ENCODE results near the gene AP1M1.
A peak's percentile ranks its signal among the peaks of the same experiment; 100 is the strongest.

Gene AP1M1

DNA sequence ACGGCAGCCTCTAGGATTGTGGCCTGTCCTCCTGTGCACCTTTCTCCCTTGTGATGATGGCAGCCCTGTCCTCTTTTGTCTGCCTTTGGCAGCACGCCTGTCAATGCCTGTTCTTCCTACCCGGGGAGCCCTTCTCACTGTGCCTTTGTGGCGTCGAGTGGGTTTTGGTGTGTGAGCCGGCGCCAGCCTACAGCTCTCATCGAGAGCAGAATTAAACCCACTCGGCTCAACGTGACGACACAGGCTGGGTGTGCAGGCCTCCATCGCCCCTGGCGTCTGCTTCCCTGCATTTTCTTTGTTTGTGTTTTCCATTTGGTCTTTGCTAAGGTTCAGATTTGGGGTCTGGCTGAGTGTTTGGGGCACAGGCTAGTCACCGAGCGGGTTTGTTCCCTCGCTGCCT, 34.4 kb downstream of the AP1M1 start:
- DNase-seq (no peak), ATAC-seq (no peak)

- DNase-seq (no peak), ATAC-seq (no peak)
Observed at GRCh38 chr19:16232568-16232967, 34.9 kb downstream of the AP1M1 start.

- no peak for DNase-seq
- no peak for ATAC-seq
Observed at GRCh38 chr19:16233081-16233776, 35.5 kb downstream of the AP1M1 start.

- no peak for ATAC-seq
- DNase-seq, result no peak
Observed at GRCh38 chr19:16233836-16234551, 36.3 kb downstream of the AP1M1 start.

DNA sequence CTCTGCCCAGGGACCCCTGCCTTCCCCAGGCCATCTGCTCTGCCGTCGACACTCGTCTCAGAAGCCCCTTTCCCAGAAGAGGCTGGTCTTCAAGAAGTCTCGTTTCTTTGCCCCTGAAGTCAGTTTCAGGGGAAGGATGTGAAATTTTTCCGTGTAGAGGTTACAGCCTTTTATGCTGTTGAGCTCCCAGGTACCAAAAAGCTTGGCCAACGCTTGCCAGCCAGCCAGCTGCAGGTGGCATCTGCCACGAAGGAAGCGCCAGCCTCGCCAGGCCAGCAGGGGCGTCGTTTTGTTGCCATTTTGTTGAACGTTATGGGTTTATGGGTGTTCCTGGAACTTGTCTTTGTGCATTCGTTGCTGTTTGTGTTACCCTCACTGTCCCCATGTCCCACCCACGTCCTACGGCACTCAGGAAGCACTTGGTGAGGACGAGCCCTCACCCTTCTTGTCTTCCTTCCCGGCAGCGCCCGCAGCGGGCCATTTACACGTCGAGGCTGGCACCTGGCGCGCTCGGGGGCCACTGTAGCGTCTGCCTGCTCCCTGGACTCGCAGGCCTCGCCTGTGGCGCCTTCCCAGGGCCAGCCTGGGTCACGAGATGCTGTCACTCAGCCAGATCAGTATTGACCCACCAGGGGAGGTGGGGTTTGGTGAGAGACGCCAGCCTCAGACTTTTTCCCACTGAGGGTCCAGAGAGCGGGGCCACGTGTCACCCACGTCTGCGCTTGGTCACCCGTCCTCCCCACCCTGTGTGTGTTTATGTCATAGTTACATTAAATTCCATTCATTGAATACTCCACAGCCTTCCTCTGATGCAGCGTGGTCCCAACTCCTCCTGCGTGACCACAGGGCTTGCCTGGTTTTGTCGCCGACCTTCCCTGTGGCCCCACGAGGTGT, 37.1 kb downstream of the AP1M1 start:
- DNase-seq, result no peak
- ATAC-seq, result no peak

DNA sequence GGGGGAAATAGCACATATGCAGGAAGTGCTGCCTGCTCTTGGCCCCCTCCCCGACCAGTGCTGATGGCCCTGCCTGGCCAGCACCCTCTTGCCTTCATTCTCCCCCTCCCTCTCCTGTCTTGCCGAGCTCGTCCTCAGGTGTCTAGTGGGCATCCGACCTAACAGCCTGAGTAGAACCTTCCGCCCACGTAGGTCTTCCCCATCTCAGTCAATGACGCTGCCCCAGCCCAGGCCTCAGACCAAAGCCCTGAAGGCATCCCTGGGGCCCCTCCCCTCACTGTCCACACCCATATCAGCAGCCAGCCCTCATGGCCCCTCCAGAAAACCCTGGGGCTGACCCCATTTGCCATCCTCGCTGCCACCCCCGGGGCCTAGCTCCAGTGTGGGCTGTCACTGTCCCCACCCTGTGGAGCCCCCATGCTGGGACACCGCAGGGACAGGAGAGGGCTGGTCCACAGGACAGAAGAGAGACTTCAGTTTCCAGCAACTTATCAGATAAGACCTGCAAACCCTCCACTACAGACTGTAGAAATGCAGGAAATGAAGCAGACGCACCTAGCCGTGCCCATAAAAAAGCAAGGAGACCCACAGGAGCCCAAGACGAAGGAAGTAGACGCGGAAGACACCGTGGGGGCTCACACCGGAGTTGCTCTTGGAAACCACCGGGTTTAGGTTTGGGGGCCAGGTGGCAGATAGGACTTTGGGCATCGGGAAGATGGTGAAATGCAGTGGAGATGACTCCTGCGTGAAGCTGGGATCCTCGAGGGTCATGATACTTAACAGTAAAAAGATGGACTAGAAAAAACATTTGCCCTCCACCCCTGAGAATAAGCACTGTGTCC, 38.3 kb downstream of the AP1M1 start:
- ATAC-seq (no peak), DNase-seq (peak; percentile 2)

GRCh38 chr19:16244091-16244490, 46.4 kb downstream of the AP1M1 start:
- no peak for DNase-seq

DNA sequence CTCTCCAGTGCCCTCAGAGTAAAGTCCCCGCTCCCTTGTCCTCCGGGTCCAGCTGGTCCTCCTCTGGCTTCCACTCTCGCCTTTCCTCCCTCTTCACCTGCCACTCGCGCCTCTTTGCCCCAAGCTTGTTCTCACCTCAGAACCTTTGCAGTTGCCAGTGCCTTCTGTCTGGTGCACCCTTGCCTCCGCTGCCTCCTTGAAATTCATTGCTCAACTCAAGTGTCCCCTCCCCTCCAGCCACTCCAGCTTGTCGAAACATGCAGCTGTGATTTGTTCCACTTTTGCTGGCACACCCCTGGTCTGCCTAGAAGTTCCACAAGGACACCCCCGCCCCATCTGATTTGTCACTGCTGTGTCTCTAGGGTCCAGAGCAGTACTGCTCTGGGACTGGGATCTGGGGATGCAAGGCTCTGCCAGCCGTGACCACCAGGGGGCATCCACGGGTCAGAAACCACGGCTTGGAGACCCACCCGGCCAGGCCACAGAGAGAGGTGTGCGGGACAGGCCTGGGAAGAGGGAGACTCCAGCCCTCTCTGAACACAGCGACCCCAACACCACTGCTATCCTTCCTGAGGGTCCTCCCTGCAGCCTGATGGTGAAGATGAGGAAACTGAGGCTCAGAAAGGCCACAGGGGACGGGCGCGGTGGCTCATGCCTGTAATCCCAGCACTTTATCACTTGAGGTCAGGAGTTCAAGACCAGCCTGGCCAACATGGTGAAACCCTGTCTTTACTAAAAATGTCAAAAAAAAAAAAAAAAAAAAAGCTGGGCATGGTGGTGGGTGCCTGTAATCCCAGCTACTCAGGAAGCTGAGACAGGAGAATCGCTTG, 49.9 kb downstream of the AP1M1 start:
- peak; percentile 91 for DNase-seq
- ATAC-seq, result peak; percentile 96

More at GRCh38 chr19:16244091-16244490, 46.4 kb downstream of the AP1M1 start:
- ATAC-seq, result no peak

GRCh38 chr19:16248380-16249023, 50.8 kb downstream of the AP1M1 start:
- no peak for ATAC-seq
- no peak for DNase-seq

DNA sequence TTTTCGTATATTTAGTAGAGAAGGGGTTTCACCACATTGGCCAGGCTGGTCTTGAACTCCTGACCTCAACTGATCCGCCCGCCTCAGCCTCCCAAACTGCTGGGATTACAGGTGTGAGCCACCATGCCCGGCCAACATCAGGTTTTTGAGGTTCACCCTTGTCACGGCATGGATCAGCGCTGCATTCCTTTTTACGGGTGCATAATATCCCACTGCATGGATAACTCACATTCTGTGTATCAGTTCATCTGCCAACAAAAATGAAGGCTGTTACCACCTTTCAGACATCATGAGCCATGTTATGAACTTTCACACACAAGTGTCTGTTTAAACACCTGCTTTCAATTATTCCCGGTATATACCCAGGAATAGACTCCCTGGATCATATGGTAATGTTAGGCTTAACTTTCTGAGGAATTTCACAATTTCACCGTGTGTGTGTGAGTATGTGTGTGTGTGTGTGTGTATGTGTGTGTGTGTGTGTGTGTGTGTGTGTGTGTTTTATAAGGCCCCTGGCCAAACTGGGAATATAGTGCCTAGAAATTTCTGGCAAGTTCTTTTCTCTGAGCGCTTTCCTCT, 52.2 kb downstream of the AP1M1 start:
- DNase-seq (no peak), ATAC-seq (no peak)

GRCh38 chr19:16252459-16253205, 54.9 kb downstream of the AP1M1 start:
- ATAC-seq, result no peak
- no peak for DNase-seq

GRCh38 chr19:16254851-16255408, 57.2 kb downstream of the AP1M1 start:
- ATAC-seq, result no peak
- DNase-seq, result no peak

GRCh38 chr19:16257509-16258002, 59.8 kb downstream of the AP1M1 start:
- DNase-seq (no peak), ATAC-seq (no peak)

DNA sequence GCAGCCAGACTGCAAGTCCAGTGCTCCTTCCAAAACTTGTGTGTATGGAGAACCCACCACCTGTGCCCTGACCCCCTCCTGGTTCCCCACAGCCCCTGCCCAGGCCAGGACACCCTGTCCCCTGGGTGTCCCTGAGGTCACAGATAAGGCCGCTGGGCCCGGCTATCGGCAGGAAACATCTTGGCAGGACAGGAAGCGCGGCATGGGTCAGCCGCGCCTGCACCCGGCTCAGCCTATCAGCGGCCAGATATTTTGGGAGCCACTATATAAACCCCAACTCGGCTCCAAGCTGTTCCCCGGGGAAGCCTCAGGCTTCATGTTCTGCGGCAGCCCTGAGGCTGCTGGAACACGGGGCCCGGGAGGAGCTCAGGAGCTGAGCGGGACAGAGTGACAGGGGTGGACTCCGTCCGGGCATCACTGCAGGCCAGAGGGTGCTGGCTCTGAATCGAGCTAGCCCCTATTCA, 60.8 kb downstream of the AP1M1 start:
- DNase-seq, result no peak
- no peak for ATAC-seq

DNA sequence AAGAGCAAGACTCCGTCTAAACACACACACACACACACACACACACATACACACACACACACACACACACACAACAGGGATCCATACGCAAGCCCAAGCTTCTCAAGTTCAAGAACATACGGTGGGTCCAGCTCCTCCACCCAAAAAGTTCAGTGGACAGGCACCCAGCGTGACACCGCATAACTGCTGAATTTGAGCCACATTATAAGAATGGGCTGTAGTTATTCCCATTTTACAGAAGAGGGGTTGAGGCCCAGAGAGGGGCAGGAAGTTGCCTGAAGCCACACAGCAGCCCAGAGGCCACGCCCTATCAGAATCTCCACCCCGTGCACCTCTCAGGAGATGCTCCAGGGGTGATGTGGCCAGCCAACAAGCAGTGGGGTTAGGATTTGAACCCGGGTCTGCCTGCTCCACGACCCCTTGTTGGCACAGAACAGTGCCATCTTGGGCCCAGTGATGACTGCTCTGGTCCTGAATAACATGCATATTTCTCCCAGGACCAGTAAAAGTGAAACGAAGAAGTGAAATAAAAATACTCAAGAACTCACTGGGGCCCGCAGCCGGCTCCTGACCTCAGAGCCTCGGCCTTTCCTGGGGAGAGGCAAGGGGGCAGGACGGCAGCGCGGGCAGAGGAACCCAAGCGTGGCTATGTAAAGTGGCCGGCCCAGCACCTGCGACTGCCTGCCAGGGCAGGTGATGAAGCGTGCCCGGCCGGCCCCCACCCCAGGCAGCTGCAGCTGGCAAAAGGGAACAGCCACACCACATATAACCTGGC, 61.9 kb downstream of the AP1M1 start:
- DNase-seq (peak; percentile 29), ATAC-seq (peak; percentile 51)

DNA sequence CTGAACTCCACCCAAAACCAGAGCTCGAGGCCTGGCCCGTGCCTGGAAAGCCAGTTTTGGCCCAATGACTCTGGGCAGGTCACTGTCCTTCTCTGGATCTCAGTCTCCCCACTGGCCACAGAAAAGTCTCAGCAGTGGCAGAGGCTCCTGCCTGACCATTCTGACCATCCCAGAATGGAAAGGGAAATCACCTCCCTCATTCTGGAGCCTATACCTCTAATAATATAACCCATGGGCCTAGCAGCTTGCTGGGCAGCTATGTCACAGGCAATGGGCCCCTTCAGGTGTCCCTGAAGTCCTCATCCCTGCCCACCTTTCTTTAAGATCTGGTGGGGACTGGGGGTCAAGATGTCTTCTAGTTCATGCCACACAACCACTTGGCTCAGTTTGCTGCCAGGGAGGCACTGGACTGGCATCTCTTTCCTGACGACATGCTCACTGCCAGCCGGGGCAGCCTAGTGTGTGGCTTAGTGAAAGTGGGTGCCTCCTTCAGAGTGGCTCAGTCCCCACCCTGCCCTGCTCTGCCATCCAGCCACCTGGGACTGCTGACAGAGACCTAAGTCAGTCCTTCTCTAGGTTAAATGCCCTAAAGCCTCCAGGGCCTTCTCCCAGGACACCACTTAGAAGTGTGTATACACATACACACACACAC, 62.6 kb downstream of the AP1M1 start:
- ATAC-seq, result no peak

DNA sequence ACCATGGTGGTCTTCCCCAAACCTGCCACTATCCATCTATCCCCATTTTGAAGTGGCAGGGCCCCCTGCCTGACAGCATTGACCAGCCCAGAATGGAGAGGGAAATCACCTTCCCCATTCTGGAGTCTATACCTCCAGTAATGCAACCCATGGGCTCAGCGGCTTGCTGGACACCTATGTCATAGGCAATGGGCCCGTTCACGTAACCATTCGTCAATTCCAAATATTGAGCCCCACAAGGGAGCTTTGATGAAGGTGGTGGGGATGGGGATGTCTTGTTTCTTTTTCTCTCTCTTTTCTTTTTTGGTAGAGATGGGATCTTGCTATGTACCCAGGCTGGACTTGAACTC, 63.1 kb downstream of the AP1M1 start:
- no peak for DNase-seq
- ATAC-seq, result no peak

More for the DNA sequence above, 62.6 kb downstream of the AP1M1 start:
- no peak for DNase-seq

Measured in stimulated activated naive CD8-positive, alpha-beta T cell treated with anti-CD3 and anti-CD28 coated beads, Interleukin-15, Interleukin-2, amounts not matched to agents 100 U/mL and 50 U/mL, for 24 hours (primary cell).